ENCODE results near the gene KAT6B.

Gene KAT6B

GRCh38 chr10:75071756-75072155 is 245.4 kb downstream of the KAT6B start:
- DNase-seq (ENCODE audit: low read depth) = no peak

GRCh38 chr10:75072727-75073126 is 246.3 kb downstream of the KAT6B start:
- DNase-seq (ENCODE audit: low read depth) = no peak

- DNase-seq (ENCODE audit: low read depth) = no peak
These were observed 247.0 kb downstream of the KAT6B start for GRCh38 chr10:75073442-75073841.

- DNase-seq (ENCODE audit: low read depth) = no peak
These were observed 248.5 kb downstream of the KAT6B start for GRCh38 chr10:75074711-75075445.

GRCh38 chr10:75076348-75076747 is 249.9 kb downstream of the KAT6B start:
- DNase-seq (ENCODE audit: low read depth) = no peak

GRCh38 chr10:75079436-75080083 is 253.2 kb downstream of the KAT6B start:
- no peak for DNase-seq (ENCODE audit: low read depth)

- no peak for DNase-seq (ENCODE audit: low read depth)
These were observed 254.2 kb downstream of the KAT6B start for GRCh38 chr10:75080554-75080953.

GRCh38 chr10:75081379-75081778 is 255.0 kb downstream of the KAT6B start:
- no peak for DNase-seq (ENCODE audit: low read depth)
